Ishikawa (cell line): ENCODE results near the gene FGFR3.
A peak's percentile ranks its signal among the peaks of the same experiment; 100 is the strongest.

Experiments
- CEBPB ChIP-seq: IDR thresholded peaks from 2 replicates; pipeline ENCODE4 v1.6.1; 2012
- CREB1 ChIP-seq: IDR thresholded peaks from 2 replicates; pipeline ENCODE4 v1.6.1; 2012; ENCODE audit warnings: low read depth
- EGR1 ChIP-seq: IDR thresholded peaks from 2 replicates; pipeline ENCODE4 v1.6.1; 2012
- EP300 ChIP-seq: IDR thresholded peaks from 2 replicates; pipeline ENCODE4 v1.6.1; 2012; ENCODE audit warnings: borderline replicate concordance
- FOXM1 ChIP-seq: IDR thresholded peaks from 2 replicates; pipeline ENCODE4 v1.6.1; 2012; ENCODE audit warnings: low read depth, borderline replicate concordance
- NFIC ChIP-seq: IDR thresholded peaks from 2 replicates; pipeline ENCODE4 v1.6.1; 2012
- RAD21 ChIP-seq: IDR thresholded peaks from 2 replicates; pipeline ENCODE4 v1.6.1; 2012; ENCODE audit warnings: low read depth
- TAF1 ChIP-seq: IDR thresholded peaks from 2 replicates; pipeline ENCODE4 v1.6.1; 2012; ENCODE audit warnings: low read depth, mild to moderate bottlenecking
- TCF12 ChIP-seq: IDR thresholded peaks from 2 replicates; pipeline ENCODE4 v1.6.1; 2012; ENCODE audit warnings: low read depth
- TEAD4 ChIP-seq: IDR thresholded peaks from 2 replicates; pipeline ENCODE4 v1.6.1; 2012
- YY1 ChIP-seq: IDR thresholded peaks from 2 replicates; pipeline ENCODE4 v1.6.1; 2012; ENCODE audit warnings: low read depth
- ZBTB7A ChIP-seq: IDR thresholded peaks from 2 replicates; pipeline ENCODE4 v1.6.1; 2012; ENCODE audit warnings: low read depth
- TF ChIP-seq, protein P1 (sequence below): IDR thresholded peaks from 2 replicates; pipeline ENCODE4 v1.6.1; 2012
- TF ChIP-seq, protein P2 (sequence below): IDR thresholded peaks from 2 replicates; pipeline ENCODE4 v1.6.1; 2012; ENCODE audit warnings: low read depth, mild to moderate bottlenecking
- TF ChIP-seq, protein P3 (sequence below): IDR thresholded peaks from 2 replicates; pipeline ENCODE4 v1.6.1; 2012

Gene FGFR3

DNA sequence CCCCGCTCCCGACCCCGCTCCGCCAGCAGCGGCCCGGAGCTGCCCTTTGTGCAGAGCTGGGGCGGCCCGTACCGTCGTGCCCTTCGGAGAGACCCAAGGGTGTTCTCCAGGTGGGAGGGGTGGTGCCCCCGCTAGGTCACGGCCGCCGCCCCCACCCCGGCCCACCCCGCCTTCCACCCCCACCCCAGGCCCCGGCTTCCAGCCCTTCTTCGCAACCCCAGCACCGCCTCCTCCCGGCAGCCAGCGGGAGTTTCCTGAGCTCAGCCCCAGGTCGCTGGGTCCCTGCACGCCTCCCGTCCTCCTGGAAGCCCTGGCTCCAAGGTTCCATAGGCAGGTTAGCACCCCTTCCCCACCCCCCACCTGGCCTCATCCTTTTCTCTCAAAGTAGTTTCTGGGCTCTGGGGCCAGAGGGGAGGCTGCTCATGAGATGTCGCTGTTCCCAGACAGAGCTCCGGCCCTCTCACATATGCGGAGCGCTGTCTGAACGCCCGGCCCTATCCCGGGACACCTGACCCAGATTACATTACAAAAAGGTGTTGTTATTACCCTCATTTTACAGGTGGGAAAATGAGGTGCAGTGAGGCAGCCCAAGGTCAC is 25.2 kb upstream of the FGFR3 start:
- TF ChIP-seq, protein P1, sequence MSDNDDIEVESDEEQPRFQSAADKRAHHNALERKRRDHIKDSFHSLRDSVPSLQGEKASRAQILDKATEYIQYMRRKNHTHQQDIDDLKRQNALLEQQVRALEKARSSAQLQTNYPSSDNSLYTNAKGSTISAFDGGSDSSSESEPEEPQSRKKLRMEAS: no peak
- TF ChIP-seq RAD21: 0 out of 2 replicates have a peak, but pooled peaks have one; percentile 13

DNA sequence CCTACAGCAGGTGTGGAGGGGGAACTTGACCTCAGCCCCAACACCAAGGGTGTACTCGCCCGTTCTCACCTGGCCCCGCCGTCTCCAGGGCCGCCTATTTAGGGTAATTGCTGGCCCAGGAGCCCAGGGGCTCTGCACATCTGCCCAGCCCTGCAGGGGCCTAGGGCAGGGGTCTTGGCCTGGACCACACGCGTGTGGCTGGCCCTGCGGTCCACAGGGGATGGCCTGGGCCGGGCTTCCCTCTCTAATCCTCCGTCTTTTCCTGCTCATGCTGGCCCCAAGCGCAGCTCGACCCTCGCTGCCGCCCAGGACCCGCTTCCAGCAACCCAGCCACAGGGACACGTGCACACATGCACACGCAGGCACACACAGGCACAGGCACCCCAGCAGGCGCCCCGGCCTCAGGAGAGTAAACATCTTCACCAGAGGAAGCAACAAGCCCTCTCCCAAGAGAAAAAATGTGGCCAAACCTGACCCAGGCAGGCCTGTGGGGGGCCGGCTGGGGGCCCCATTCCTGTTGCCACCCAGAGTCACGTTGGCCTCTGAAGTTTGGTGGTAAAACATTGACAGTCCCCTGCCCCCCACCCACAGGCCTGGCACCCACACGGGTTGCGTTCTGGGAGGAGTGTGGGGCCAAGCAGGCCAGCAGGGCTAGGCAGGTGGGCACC is 24.6 kb upstream of the FGFR3 start:
- no peak for TF ChIP-seq RAD21
- no peak for TF ChIP-seq CREB1
- TF ChIP-seq, protein P2, sequence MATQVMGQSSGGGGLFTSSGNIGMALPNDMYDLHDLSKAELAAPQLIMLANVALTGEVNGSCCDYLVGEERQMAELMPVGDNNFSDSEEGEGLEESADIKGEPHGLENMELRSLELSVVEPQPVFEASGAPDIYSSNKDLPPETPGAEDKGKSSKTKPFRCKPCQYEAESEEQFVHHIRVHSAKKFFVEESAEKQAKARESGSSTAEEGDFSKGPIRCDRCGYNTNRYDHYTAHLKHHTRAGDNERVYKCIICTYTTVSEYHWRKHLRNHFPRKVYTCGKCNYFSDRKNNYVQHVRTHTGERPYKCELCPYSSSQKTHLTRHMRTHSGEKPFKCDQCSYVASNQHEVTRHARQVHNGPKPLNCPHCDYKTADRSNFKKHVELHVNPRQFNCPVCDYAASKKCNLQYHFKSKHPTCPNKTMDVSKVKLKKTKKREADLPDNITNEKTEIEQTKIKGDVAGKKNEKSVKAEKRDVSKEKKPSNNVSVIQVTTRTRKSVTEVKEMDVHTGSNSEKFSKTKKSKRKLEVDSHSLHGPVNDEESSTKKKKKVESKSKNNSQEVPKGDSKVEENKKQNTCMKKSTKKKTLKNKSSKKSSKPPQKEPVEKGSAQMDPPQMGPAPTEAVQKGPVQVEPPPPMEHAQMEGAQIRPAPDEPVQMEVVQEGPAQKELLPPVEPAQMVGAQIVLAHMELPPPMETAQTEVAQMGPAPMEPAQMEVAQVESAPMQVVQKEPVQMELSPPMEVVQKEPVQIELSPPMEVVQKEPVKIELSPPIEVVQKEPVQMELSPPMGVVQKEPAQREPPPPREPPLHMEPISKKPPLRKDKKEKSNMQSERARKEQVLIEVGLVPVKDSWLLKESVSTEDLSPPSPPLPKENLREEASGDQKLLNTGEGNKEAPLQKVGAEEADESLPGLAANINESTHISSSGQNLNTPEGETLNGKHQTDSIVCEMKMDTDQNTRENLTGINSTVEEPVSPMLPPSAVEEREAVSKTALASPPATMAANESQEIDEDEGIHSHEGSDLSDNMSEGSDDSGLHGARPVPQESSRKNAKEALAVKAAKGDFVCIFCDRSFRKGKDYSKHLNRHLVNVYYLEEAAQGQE: no peak
- no peak for TF ChIP-seq CEBPB
- TF ChIP-seq ZBTB7A: no peak; the same call in 1 of the 2 replicates
- TF ChIP-seq, protein P1: no peak
- TF ChIP-seq EGR1: no peak
- no peak for TF ChIP-seq TAF1

DNA sequence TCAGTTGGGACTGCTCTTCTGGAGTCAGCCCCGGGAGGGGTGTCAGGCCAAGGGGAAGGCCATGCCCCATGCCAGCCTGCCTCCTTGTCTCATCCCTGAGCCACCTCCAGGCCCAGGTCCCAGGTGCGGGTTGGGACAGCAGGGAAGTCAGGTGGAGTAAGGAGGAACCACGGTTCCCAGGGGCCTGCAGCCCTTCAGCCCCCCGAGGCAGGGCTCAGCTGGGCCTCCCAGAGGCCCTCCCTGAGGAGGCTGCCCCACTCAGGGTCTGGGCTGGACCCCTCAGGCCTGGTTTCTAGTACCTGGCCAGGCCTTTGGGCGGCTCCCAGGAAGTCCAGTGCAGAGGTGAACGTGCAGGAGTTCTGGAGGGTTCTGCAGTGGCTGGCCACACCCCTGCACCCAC is 23.4 kb upstream of the FGFR3 start:
- TF ChIP-seq TEAD4 (no peak), FOXM1 (no peak), TAF1 (no peak), EP300 (no peak), ZBTB7A (peak; percentile 69)

DNA sequence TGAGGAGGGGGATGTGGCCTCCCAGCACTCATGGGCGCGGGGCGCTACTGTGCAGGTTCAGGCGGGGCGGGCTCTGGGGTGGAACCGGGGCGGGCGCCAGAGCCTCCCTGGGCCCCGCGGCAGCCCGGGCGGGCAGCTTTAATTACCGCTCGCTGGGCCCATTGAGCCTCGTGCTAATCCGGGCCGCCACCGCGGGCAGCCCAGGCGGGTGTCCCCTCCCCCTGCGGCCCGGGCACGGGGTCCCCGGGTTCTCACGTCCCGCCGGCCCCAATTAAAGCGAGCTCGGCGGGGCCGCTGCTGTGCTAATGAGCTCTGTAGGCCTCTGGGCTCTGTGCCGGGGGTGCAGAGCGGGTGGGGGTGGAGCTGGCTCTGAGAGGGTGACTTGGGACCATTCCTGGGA is 22.8 kb upstream of the FGFR3 start:
- TF ChIP-seq EGR1: no peak
- TF ChIP-seq TAF1: 0 out of 2 replicates have a peak, but pooled peaks have one; percentile 24

DNA sequence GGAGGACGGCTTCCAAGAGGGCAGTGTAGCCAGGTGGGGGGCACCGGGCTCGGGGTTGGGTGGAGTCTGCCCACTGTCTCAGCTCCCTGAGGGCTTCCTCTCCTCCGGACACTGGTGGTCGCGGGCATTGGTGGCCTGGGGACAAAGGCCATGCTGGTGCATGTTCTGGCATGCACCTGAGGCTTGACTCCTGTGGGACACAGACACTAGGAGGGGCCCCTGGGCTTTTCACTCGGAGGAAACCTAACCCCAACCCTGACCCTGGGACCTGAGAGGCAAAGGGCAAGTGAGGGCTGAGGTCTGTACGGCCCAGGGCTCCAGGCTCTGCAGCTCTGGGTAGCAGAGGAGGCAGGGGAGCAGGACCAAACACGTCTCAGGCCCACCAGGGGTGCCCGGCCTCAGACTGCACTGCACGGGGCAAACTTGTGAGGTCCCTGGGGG is 22.3 kb upstream of the FGFR3 start:
- TF ChIP-seq FOXM1 (no peak), ZBTB7A (no peak), RAD21 (no peak), YY1 (no peak), CEBPB (no peak), EGR1 (no peak), NFIC (no peak), TAF1 (no peak), TEAD4 (no peak), TCF12 (no peak), CREB1 (no peak), EP300 (no peak)
- TF ChIP-seq, protein P2: no peak
- TF ChIP-seq, protein P1: no peak
- TF ChIP-seq, protein P3, sequence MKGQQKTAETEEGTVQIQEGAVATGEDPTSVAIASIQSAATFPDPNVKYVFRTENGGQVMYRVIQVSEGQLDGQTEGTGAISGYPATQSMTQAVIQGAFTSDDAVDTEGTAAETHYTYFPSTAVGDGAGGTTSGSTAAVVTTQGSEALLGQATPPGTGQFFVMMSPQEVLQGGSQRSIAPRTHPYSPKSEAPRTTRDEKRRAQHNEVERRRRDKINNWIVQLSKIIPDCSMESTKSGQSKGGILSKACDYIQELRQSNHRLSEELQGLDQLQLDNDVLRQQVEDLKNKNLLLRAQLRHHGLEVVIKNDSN: no peak

DNA sequence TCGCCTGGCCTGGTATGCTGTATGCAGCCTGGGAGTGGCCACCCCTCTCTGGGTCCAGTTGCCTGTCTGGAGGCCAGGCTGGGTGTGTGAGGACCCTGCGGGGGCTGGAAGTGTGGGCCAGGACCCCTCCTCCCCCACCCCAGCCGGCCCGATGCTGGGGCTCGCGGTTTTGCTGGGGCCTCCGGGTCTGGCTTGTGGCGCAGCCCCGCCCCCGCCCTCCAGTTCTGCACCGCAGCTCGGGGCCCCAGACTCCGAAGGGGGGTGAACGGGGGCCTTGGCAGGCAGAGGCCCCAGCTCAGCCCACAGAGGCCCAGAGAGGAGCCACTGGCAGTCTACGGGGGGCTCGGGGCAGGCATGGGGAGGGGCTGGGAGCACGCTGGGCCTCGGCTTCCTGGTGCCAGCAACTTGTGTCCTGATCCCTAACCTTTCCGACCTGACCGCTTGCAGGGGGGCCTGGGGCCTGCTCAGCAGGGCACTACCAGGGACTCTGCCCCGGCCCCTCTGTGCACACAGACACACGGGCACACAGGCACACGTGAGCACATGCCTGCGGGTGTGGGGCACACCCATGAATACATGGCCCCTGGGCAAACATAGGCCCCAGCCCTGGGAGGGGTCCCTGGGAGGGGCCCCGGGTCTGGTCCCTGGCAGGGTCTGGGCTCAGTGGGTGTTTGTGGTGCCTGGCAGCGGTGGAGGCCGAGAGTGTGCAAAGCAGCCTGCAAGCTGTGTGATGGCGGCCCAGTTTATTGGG is 21.4 kb upstream of the FGFR3 start:
- TF ChIP-seq TAF1 (no peak), NFIC (no peak), FOXM1 (no peak), RAD21 (no peak), YY1 (no peak), EP300 (no peak), TEAD4 (no peak), TCF12 (no peak), CREB1 (no peak), ZBTB7A (no peak), EGR1 (no peak), CEBPB (no peak)
- TF ChIP-seq, protein P2: no peak
- TF ChIP-seq, protein P1: no peak
- TF ChIP-seq, protein P3: no peak
